Mesenchymal stem cell (in vitro differentiated cells and primary cell): Measurements from ENCODE around the gene SLC1A5.
A peak's percentile ranks its signal among the peaks of the same experiment; 100 is the strongest.

ENCODE experiments used
- DNase-seq: peaks from one replicate; pipeline ENCODE4 v3.0.0-alpha.2; 2013
- H2AFZ ChIP-seq: one replicate; pipeline ENCODE4 v1.6.1; 2013; ENCODE audit warnings: low read depth, mild to moderate bottlenecking, control low read depth, inconsistent platforms, low read length, moderate library complexity
- H2AK5ac ChIP-seq: 2 replicates; pipeline ENCODE4 v1.6.1; 2013; ENCODE audit warnings: low read length, moderate library complexity, mild to moderate bottlenecking, inconsistent platforms; ENCODE audit not compliant: severe bottlenecking
- H2BK120ac ChIP-seq: one replicate; pipeline ENCODE4 v1.6.1; 2013; ENCODE audit warnings: low read depth, mild to moderate bottlenecking, inconsistent platforms, low read length, moderate library complexity
- H2BK12ac ChIP-seq, 2 experiments: one replicate each; pipeline ENCODE4 v1.6.1; 2013; ENCODE audit warnings: inconsistent platforms in 2 of 2, low read length in 2 of 2, mild to moderate bottlenecking in 2 of 2, moderate library complexity in 2 of 2, control low read depth in 1 of 2
- H2BK15ac ChIP-seq: one replicate; pipeline ENCODE4 v1.6.1; 2013; ENCODE audit warnings: mild to moderate bottlenecking, low read depth, inconsistent platforms; ENCODE audit not compliant: poor library complexity, severe bottlenecking
- H2BK5ac ChIP-seq: 2 replicates; pipeline ENCODE4 v1.6.1; 2013; ENCODE audit warnings: low read depth, mild to moderate bottlenecking, low read length, control low read depth, inconsistent platforms; ENCODE audit not compliant: poor library complexity, severe bottlenecking
- H3K14ac ChIP-seq, 2 experiments: one replicate each; pipeline ENCODE4 v1.6.1; 2013; ENCODE audit warnings: inconsistent platforms in 2 of 2, low read length in 2 of 2, control low read depth in 1 of 2, mild to moderate bottlenecking in 1 of 2, moderate library complexity in 1 of 2
- H3K18ac ChIP-seq, 2 experiments: one replicate each; pipeline ENCODE4 v1.6.1; 2013; ENCODE audit warnings: inconsistent platforms in 2 of 2, low read length in 2 of 2, control low read depth in 1 of 2, low read depth in 1 of 2, mild to moderate bottlenecking in 1 of 2
- H3K23ac ChIP-seq, 2 experiments: one replicate each; pipeline ENCODE4 v1.6.1; 2013; ENCODE audit warnings: inconsistent platforms in 2 of 2, low read length in 2 of 2, mild to moderate bottlenecking in 2 of 2, moderate library complexity in 2 of 2, control low read depth in 1 of 2
- H3K27ac ChIP-seq: 2 replicates; pipeline ENCODE4 v1.5.1; 2013; ENCODE audit warnings: mild to moderate bottlenecking, moderate library complexity, low read length, control low read depth, inconsistent platforms; ENCODE audit not compliant: poor library complexity, severe bottlenecking
- H3K27me3 ChIP-seq, 2 experiments: 2 replicates each; pipeline versions ENCODE4 v1.6.1 to v1.7.0; 2013; ENCODE audit warnings: low read length in 2 of 2, mild to moderate bottlenecking in 2 of 2, moderate library complexity in 2 of 2, control low read depth in 1 of 2, inconsistent platforms in 1 of 2; ENCODE audit not compliant: control insufficient read depth in 1 of 2, insufficient read depth in 1 of 2
- H3K36me3 ChIP-seq, 2 experiments: 2 replicates each; pipeline versions ENCODE4 v1.6.1 to v1.7.0; 2013; ENCODE audit warnings: low read length in 2 of 2, control low read depth in 1 of 2, inconsistent platforms in 1 of 2, low read depth in 1 of 2, mild to moderate bottlenecking in 1 of 2; ENCODE audit not compliant: insufficient read depth in 2 of 2, control insufficient read depth in 1 of 2
- H3K4ac ChIP-seq, 2 experiments: one replicate each; pipeline ENCODE4 v1.6.1; 2013; ENCODE audit warnings: inconsistent platforms in 2 of 2, low read length in 2 of 2, mild to moderate bottlenecking in 2 of 2, moderate library complexity in 2 of 2, control low read depth in 1 of 2, low read depth in 1 of 2
- H3K4me1 ChIP-seq: 2 replicates; pipeline ENCODE4 v1.6.1; 2013; ENCODE audit warnings: low read depth, low read length, control low read depth; ENCODE audit not compliant: control insufficient read depth, insufficient read depth
- H3K4me2 ChIP-seq: 2 replicates; pipeline ENCODE4 v1.6.1; 2013; ENCODE audit warnings: low read length, mild to moderate bottlenecking, inconsistent platforms; ENCODE audit not compliant: poor library complexity, severe bottlenecking
- H3K4me3 ChIP-seq, 2 experiments: 2 replicates each; pipeline versions ENCODE4 v1.5.1 to v1.7.0; 2013; ENCODE audit warnings: low read length in 2 of 2, mild to moderate bottlenecking in 2 of 2, control low read depth in 1 of 2, low read depth in 1 of 2; ENCODE audit not compliant: insufficient read depth in 1 of 2
- H3K79me1 ChIP-seq: replicated peaks from 2 replicates; pipeline ENCODE4 v1.6.1; 2013; ENCODE audit warnings: mild to moderate bottlenecking, control low read depth, low read length, inconsistent platforms; ENCODE audit not compliant: poor library complexity, severe bottlenecking
- H3K9ac ChIP-seq: 2 replicates; pipeline ENCODE4 v1.7.0; 2013; ENCODE audit warnings: mild to moderate bottlenecking, low read length, moderate library complexity
- H3K9me3 ChIP-seq: 2 replicates; pipeline ENCODE4 v1.7.0; 2013; ENCODE audit warnings: mild to moderate bottlenecking, low read length; ENCODE audit not compliant: control insufficient read depth
- H4K8ac ChIP-seq: one replicate; pipeline ENCODE4 v1.6.1; 2013; ENCODE audit warnings: inconsistent platforms, mild to moderate bottlenecking, low read length, moderate library complexity
- H4K91ac ChIP-seq: one replicate; pipeline ENCODE4 v1.6.1; 2013; ENCODE audit warnings: mild to moderate bottlenecking, low read length, inconsistent platforms
- WGBS: methylation state at CpG from one replicate; pipeline ENCODE4 v1.1.7; 2013; ENCODE audit warnings: mixed read lengths; 5-methylcytosine and 5-hydroxymethylcytosine counted together

Gene SLC1A5

GRCh38 chr19:46789371-46789770 lies 977 bp upstream of the SLC1A5 start:
- H2AK5ac ChIP-seq = no peak overlapping the region
- H3K23ac ChIP-seq = no peak overlapping the region
- H3K4me1 ChIP-seq = peaks cover 30% of the 10 kb centered on the region
- peak overlapping the region in 1 of 2 experiments; percentile 17 for H2BK12ac ChIP-seq
- H3K9ac ChIP-seq = no peak overlapping the region
- H3K27ac ChIP-seq = no peak overlapping the region
- no peak overlapping the region for H2BK15ac ChIP-seq
- H3K4ac ChIP-seq = no peak overlapping the region
- no peaks in the 10 kb centered on the region for H3K27me3 ChIP-seq
- H3K36me3 ChIP-seq = no peaks in the 10 kb centered on the region
- no peak overlapping the region for H2AFZ ChIP-seq
- no peak overlapping the region for H4K8ac ChIP-seq
- H3K14ac ChIP-seq = no peak overlapping the region
- no peak overlapping the region for H2BK120ac ChIP-seq
- WGBS = 89% methylated on average over 8 of the region's 8 CpGs
- no peak for DNase-seq
- no peak overlapping the region for H3K4me2 ChIP-seq
- no peak overlapping the region for H3K4me3 ChIP-seq
- no peak overlapping the region for H3K18ac ChIP-seq
- H3K79me1 ChIP-seq = no peaks in the 10 kb centered on the region
- no peak overlapping the region for H2BK5ac ChIP-seq
- H4K91ac ChIP-seq = no peak overlapping the region
- H3K9me3 ChIP-seq = no peaks in the 10 kb centered on the region

- DNase-seq = no peak
- Histone ChIP-seq H3K9me3 (no peaks in the 10 kb centered on the region), H2BK15ac (no peak overlapping the region), H2BK120ac (no peak overlapping the region), H2AK5ac (no peak overlapping the region), H4K91ac (no peak overlapping the region), H2AFZ (no peak overlapping the region), H3K27me3 (no peaks in the 10 kb centered on the region), H3K23ac (no peak overlapping the region), H3K4me3 (no peak overlapping the region), H3K14ac (no peak overlapping the region), H3K4me2 (no peak overlapping the region), H2BK5ac (no peak overlapping the region), H3K36me3 (peaks cover 2% of the 10 kb centered on the region in 2 experiments), H3K79me1 (peaks cover 3% of the 10 kb centered on the region), H3K4ac (no peak overlapping the region), H2BK12ac (peak overlapping the region in 1 of 2 experiments; percentile 17), H4K8ac (no peak overlapping the region), H3K27ac (no peak overlapping the region), H3K9ac (no peak overlapping the region), H3K18ac (no peak overlapping the region), H3K4me1 (peaks cover 34% of the 10 kb centered on the region)
- WGBS = 69% methylated on average over 9 of the region's 9 CpGs
These were observed 559 bp upstream of the SLC1A5 start for GRCh38 chr19:46788968-46789338.

- H3K23ac ChIP-seq = peak overlapping the region; percentile 83 to 91
- H3K14ac ChIP-seq = peak overlapping the region in 1 of 2 experiments; percentile 98
- peak overlapping the region; percentile 15 to 62 for H2BK12ac ChIP-seq
- peak; percentile 79 for DNase-seq
- H3K4me2 ChIP-seq = peak overlapping the region; percentile 95
- H3K27me3 ChIP-seq = no peaks in the 10 kb centered on the region
- H3K4me3 ChIP-seq = peak overlapping the region; percentile 83 to 97
- H2BK5ac ChIP-seq = no peak overlapping the region
- no peak overlapping the region for H2AFZ ChIP-seq
- H4K8ac ChIP-seq = peak overlapping the region; percentile 53
- no peak overlapping the region for H2AK5ac ChIP-seq
- peaks cover 40% of the 10 kb centered on the region for H3K4me1 ChIP-seq
- H2BK120ac ChIP-seq = peak overlapping the region; percentile 78
- peak overlapping the region; percentile 89 for H4K91ac ChIP-seq
- peak overlapping the region; percentile 64 to 97 for H3K4ac ChIP-seq
- under 1% methylated on average over 68 of the region's 80 CpGs for WGBS
- peaks cover 9% of the 10 kb centered on the region for H3K79me1 ChIP-seq
- peak overlapping the region; percentile 71 for H3K27ac ChIP-seq
- H3K9ac ChIP-seq = peak overlapping the region; percentile 98
- H2BK15ac ChIP-seq = peak overlapping the region; percentile 98
- peak overlapping the region; percentile 92 to 96 for H3K18ac ChIP-seq
- peaks cover 13 to 15% of the 10 kb centered on the region in 2 experiments for H3K36me3 ChIP-seq
- H3K9me3 ChIP-seq = no peaks in the 10 kb centered on the region
These were observed 798 bp downstream of the SLC1A5 start for GRCh38 chr19:46787331-46788261.

GRCh38 chr19:46787040-46787330 lies 1.4 kb downstream of the SLC1A5 start:
- Histone ChIP-seq H2AFZ (no peak overlapping the region), H4K8ac (peak overlapping the region; percentile 33), H3K36me3 (peaks cover 19 to 22% of the 10 kb centered on the region in 2 experiments), H3K79me1 (peaks cover 14% of the 10 kb centered on the region), H3K27me3 (no peaks in the 10 kb centered on the region), H3K18ac (peak overlapping the region; percentile 92 to 96), H3K23ac (peak overlapping the region; percentile 42 to 83), H3K27ac (peak overlapping the region; percentile 66), H2BK12ac (no peak overlapping the region), H4K91ac (no peak overlapping the region), H3K4me3 (peak overlapping the region; percentile 83 to 97), H2BK5ac (no peak overlapping the region), H3K4me2 (peak overlapping the region; percentile 95), H2AK5ac (no peak overlapping the region), H3K4ac (peak overlapping the region; percentile 13 to 52), H2BK120ac (peak overlapping the region; percentile 69), H2BK15ac (peak overlapping the region; percentile 98), H3K4me1 (peaks cover 34% of the 10 kb centered on the region), H3K9ac (peak overlapping the region; percentile 98), H3K9me3 (no peaks in the 10 kb centered on the region), H3K14ac (no peak overlapping the region)
- no peak for DNase-seq
- under 1% methylated on average over 5 of the region's 5 CpGs for WGBS
